Retina (tissue), 1 donor: ENCODE measurements around the gene KLHL3.

ENCODE experiments used
- DNase-seq: peaks from one replicate; pipeline ENCODE4 v3.0.0-alpha.2; 2016

Gene KLHL3

GRCh38 chr5:137741718-137742117, 5.8 kb upstream of the KLHL3 start:
- no peak for DNase-seq

- no peak for DNase-seq
These were observed 3.8 kb upstream of the KLHL3 start for GRCh38 chr5:137739737-137740136.

- DNase-seq: no peak
These were observed 3.1 kb upstream of the KLHL3 start for GRCh38 chr5:137738947-137739346.

- DNase-seq: no peak
These were observed 1.7 kb upstream of the KLHL3 start for GRCh38 chr5:137737349-137738131.

- no peak for DNase-seq
These were observed 607 bp upstream of the KLHL3 start for GRCh38 chr5:137736496-137736895.

- DNase-seq: no peak
These were observed 831 bp downstream of the KLHL3 start for GRCh38 chr5:137734962-137735554.

GRCh38 chr5:137734331-137734730, 1.6 kb downstream of the KLHL3 start:
- no peak for DNase-seq

- DNase-seq: no peak
These were observed 2.0 kb downstream of the KLHL3 start for GRCh38 chr5:137733922-137734321.

- no peak for DNase-seq
These were observed 2.9 kb downstream of the KLHL3 start for GRCh38 chr5:137733006-137733405.

GRCh38 chr5:137731176-137731575, 4.7 kb downstream of the KLHL3 start:
- no peak for DNase-seq

- DNase-seq: no peak
These were observed 5.6 kb downstream of the KLHL3 start for GRCh38 chr5:137730336-137730735.

- DNase-seq: no peak
These were observed 7.8 kb downstream of the KLHL3 start for GRCh38 chr5:137728048-137728447.

- no peak for DNase-seq
These were observed 8.3 kb downstream of the KLHL3 start for GRCh38 chr5:137727623-137728022.

- DNase-seq: no peak
These were observed 11.6 kb downstream of the KLHL3 start for GRCh38 chr5:137724251-137724650.

GRCh38 chr5:137718611-137719010, 17.3 kb downstream of the KLHL3 start:
- DNase-seq: no peak

- no peak for DNase-seq
These were observed 19.6 kb downstream of the KLHL3 start for GRCh38 chr5:137716337-137716736.

GRCh38 chr5:137715456-137715855, 20.4 kb downstream of the KLHL3 start:
- no peak for DNase-seq

- DNase-seq: no peak
These were observed 20.9 kb downstream of the KLHL3 start for GRCh38 chr5:137714946-137715345.

- no peak for DNase-seq
These were observed 21.4 kb downstream of the KLHL3 start for GRCh38 chr5:137714494-137714893.

- DNase-seq: no peak
These were observed 23.7 kb downstream of the KLHL3 start for GRCh38 chr5:137712139-137712667.

GRCh38 chr5:137710086-137710485, 25.8 kb downstream of the KLHL3 start:
- no peak for DNase-seq

GRCh38 chr5:137708796-137709559, 26.9 kb downstream of the KLHL3 start:
- DNase-seq: no peak

GRCh38 chr5:137708062-137708461, 27.8 kb downstream of the KLHL3 start:
- no peak for DNase-seq

GRCh38 chr5:137706841-137707240, 29.0 kb downstream of the KLHL3 start:
- DNase-seq: no peak
